WTC11 (cell line): ENCODE results near the gene SLC8B1. TPM values are rescaled to one million over a fixed set of nuclear protein-coding genes. Genes with fewer than 3 reads are reported as not detected.

ENCODE experiments used
- ATAC-seq: fragments of 200-7000 bp; cut with Tn5 transposase; 2 replicates; pipeline ENCODE4 v1.10.0; 2021; ENCODE audit warnings: mild to moderate bottlenecking, moderate library complexity
- CTCF ChIA-PET: fragments of 300-600 bp; sonication (Branson Sonifier 250); formaldehyde crosslinking; loops from one replicate; lab custom pipeline; 2021; ENCODE audit warnings: antibody characterized with exemption; lab: Charles Lee
- POLR2A ChIA-PET: fragments of 350-600 bp; sonication (Branson Sonifier 250); formaldehyde crosslinking; loops from one replicate; lab custom pipeline; 2021; ENCODE audit warnings: antibody characterized with exemption; lab: Charles Lee
- DNase-seq: peaks from one replicate; pipeline ENCODE4 v3.0.0; 2021; ENCODE audit warnings: low spot score
- H3K27ac Mint-ChIP-seq: 2 replicates; pipeline ENCODE4 v1.8.0; 2021; ENCODE audit warnings: mixed read lengths
- H3K27me3 Mint-ChIP-seq: 2 replicates; pipeline ENCODE4 v1.8.0; 2021; ENCODE audit warnings: low read depth, mild to moderate bottlenecking, moderate library complexity, mixed read lengths
- H3K36me3 Mint-ChIP-seq: 2 replicates; pipeline ENCODE4 v1.8.0; 2021; ENCODE audit warnings: mixed read lengths
- H3K4me1 Mint-ChIP-seq: 2 replicates; pipeline ENCODE4 v1.8.0; 2022; ENCODE audit warnings: mixed read lengths
- H3K4me3 Mint-ChIP-seq: 2 replicates; pipeline ENCODE4 v1.8.0; 2021; ENCODE audit warnings: mild to moderate bottlenecking, moderate library complexity, mixed read lengths
- H3K9me3 Mint-ChIP-seq: 2 replicates; pipeline ENCODE4 v1.8.0; 2021; ENCODE audit warnings: mixed read lengths
- AFF4 ChIP-seq: sonication (generic); formaldehyde crosslinking; IDR thresholded peaks from 2 replicates; pipeline ENCODE4 v1.8.1; 2023; ENCODE audit warnings: mild to moderate bottlenecking, missing genetic modification reagents, borderline replicate concordance
- CBFB ChIP-seq: sonication (generic); formaldehyde crosslinking; IDR thresholded peaks from 2 replicates; pipeline ENCODE4 v1.8.1; 2022; ENCODE audit warnings: mild to moderate bottlenecking, low read depth, missing genetic modification reagents
- CREM ChIP-seq: sonication (generic); formaldehyde crosslinking; IDR thresholded peaks from 2 replicates; pipeline ENCODE4 v1.8.1; 2022; ENCODE audit warnings: mild to moderate bottlenecking, missing genetic modification reagents, moderate library complexity
- ETV6 ChIP-seq: sonication (generic); formaldehyde crosslinking; IDR thresholded peaks from 2 replicates; pipeline ENCODE4 v1.8.1; 2022; ENCODE audit warnings: mild to moderate bottlenecking, missing genetic modification reagents
- FOXJ3 ChIP-seq: sonication (generic); formaldehyde crosslinking; IDR thresholded peaks from 2 replicates; pipeline ENCODE4 v1.9.0; 2021; ENCODE audit warnings: missing genetic modification reagents, mild to moderate bottlenecking, borderline replicate concordance
- FOXP1 ChIP-seq: sonication (generic); formaldehyde crosslinking; IDR thresholded peaks from 2 replicates; pipeline ENCODE4 v1.8.0; 2022; ENCODE audit warnings: missing genetic modification reagents, mild to moderate bottlenecking, moderate library complexity, borderline replicate concordance
- GRHL2 ChIP-seq: fragments of 250-450 bp; sonication (Bioruptor Pico); IDR thresholded peaks from 2 replicates; pipeline ENCODE4 v1.8.0; 2022; ENCODE audit warnings: mild to moderate bottlenecking, moderate library complexity; ENCODE audit not compliant: insufficient replicate concordance, severe bottlenecking
- JAZF1 ChIP-seq: fragments of 250-450 bp; sonication (Bioruptor Pico); IDR thresholded peaks from 2 replicates; pipeline ENCODE4 v1.9.0; 2021; ENCODE audit warnings: moderate library complexity, mild to moderate bottlenecking, inconsistent platforms
- JUN ChIP-seq: sonication (generic); formaldehyde crosslinking; IDR thresholded peaks from 2 replicates; pipeline ENCODE4 v1.8.0; 2023; ENCODE audit warnings: mild to moderate bottlenecking, missing genetic modification reagents
- USF2 ChIP-seq: sonication (generic); formaldehyde crosslinking; IDR thresholded peaks from 2 replicates; pipeline ENCODE4 v1.8.1; 2023; ENCODE audit warnings: mild to moderate bottlenecking, missing genetic modification reagents, moderate library complexity
- ZNF317 ChIP-seq: sonication (generic); formaldehyde crosslinking; IDR thresholded peaks from 2 replicates; pipeline ENCODE4 v1.8.1; 2023; ENCODE audit warnings: low read depth, mild to moderate bottlenecking, moderate library complexity, missing genetic modification reagents, borderline replicate concordance
- ZNF396 ChIP-seq: fragments of 250-450 bp; sonication (Bioruptor Pico); IDR thresholded peaks from 2 replicates; pipeline ENCODE4 v1.8.0; 2021; ENCODE audit warnings: mild to moderate bottlenecking, moderate library complexity, borderline replicate concordance
- total RNA-seq: library from RNA; stranded (reverse); gene quantifications from 3 replicates; pipeline ENCODE4 v1.2.3, GENCODE V29; 2021
- TF ChIP-seq, protein P1 (sequence below): fragments of 250-450 bp; sonication (Bioruptor Pico); IDR thresholded peaks from 2 replicates; pipeline ENCODE4 v1.9.0; 2021; ENCODE audit warnings: mild to moderate bottlenecking, borderline replicate concordance
- TF ChIP-seq, protein P2 (sequence below): sonication (generic); formaldehyde crosslinking; conservative IDR thresholded peaks from 2 replicates; pipeline ENCODE4 v1.8.1; 2023; ENCODE audit warnings: mild to moderate bottlenecking, low read depth, missing genetic modification reagents, moderate library complexity
- TF ChIP-seq, protein P3 (sequence below): fragments of 250-450 bp; sonication (Bioruptor Pico); IDR thresholded peaks from 2 replicates; pipeline ENCODE4 v1.8.0; 2021; ENCODE audit warnings: mild to moderate bottlenecking
- TF ChIP-seq, protein P4 (sequence below): sonication (generic); formaldehyde crosslinking; IDR thresholded peaks from 2 replicates; pipeline ENCODE4 v1.8.1; 2022; ENCODE audit warnings: missing genetic modification reagents, borderline replicate concordance
- TF ChIP-seq, protein P5 (sequence below): sonication (generic); formaldehyde crosslinking; IDR thresholded peaks from 2 replicates; pipeline ENCODE4 v1.8.1; 2023; ENCODE audit warnings: mild to moderate bottlenecking, moderate library complexity, missing genetic modification reagents

SLC8B1 gene
- total RNA-seq, 1 experiment from 2014 or later = 13.8 TPM

DNA sequence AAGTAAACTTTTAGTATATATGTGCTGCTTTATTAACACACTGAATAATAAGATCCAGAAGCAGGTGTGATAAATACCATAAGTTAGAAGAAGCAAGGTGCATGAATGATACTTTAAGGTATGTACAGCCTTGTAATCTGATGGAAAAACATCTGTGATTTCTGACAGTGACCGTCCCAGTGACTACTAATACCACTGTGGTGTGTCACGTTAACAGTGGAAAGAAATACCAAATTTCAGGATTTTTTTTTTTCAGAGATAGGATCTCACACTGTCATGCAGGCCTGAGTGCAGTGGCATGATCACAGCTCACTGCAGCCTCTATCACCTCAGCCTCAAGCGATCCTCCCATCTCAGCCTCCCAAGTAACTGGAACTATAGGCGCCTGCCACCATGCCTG, 47.3 kb upstream of the SLC8B1 start:
- Mint-ChIP-seq H3K27me3 (no peaks in the 10 kb centered on the region), H3K4me3 (no peak overlapping the region), H3K27ac (no peak overlapping the region), H3K9me3 (no peaks in the 10 kb centered on the region), H3K36me3 (peaks cover 20% of the 10 kb centered on the region), H3K4me1 (no peaks in the 10 kb centered on the region; the same call in 1 of the 2 replicates)
- no peak for DNase-seq
- POLR2A ChIA-PET = no interaction called here
- CTCF ChIA-PET = interaction anchor here (0.6 kb wide), 1 partner anchor 24 kb away, joined by 3 read pairs; no protein-coding TSS in a partner anchor
- TF ChIP-seq JUN (CRISPR knock-in tag) (no peak), AFF4 (no peak), ZNF396 (CRISPR knock-in tag) (no peak), ETV6 (CRISPR knock-in tag) (no peak), CBFB (CRISPR knock-in tag) (no peak), CREM (CRISPR knock-in tag) (no peak), GRHL2 (CRISPR knock-in tag) (no peak), USF2 (CRISPR knock-in tag) (no peak), FOXP1 (CRISPR knock-in tag) (no peak), ZNF317 (no peak), FOXJ3 (CRISPR knock-in tag) (no peak), JAZF1 (no peak)
- TF ChIP-seq, protein P1, sequence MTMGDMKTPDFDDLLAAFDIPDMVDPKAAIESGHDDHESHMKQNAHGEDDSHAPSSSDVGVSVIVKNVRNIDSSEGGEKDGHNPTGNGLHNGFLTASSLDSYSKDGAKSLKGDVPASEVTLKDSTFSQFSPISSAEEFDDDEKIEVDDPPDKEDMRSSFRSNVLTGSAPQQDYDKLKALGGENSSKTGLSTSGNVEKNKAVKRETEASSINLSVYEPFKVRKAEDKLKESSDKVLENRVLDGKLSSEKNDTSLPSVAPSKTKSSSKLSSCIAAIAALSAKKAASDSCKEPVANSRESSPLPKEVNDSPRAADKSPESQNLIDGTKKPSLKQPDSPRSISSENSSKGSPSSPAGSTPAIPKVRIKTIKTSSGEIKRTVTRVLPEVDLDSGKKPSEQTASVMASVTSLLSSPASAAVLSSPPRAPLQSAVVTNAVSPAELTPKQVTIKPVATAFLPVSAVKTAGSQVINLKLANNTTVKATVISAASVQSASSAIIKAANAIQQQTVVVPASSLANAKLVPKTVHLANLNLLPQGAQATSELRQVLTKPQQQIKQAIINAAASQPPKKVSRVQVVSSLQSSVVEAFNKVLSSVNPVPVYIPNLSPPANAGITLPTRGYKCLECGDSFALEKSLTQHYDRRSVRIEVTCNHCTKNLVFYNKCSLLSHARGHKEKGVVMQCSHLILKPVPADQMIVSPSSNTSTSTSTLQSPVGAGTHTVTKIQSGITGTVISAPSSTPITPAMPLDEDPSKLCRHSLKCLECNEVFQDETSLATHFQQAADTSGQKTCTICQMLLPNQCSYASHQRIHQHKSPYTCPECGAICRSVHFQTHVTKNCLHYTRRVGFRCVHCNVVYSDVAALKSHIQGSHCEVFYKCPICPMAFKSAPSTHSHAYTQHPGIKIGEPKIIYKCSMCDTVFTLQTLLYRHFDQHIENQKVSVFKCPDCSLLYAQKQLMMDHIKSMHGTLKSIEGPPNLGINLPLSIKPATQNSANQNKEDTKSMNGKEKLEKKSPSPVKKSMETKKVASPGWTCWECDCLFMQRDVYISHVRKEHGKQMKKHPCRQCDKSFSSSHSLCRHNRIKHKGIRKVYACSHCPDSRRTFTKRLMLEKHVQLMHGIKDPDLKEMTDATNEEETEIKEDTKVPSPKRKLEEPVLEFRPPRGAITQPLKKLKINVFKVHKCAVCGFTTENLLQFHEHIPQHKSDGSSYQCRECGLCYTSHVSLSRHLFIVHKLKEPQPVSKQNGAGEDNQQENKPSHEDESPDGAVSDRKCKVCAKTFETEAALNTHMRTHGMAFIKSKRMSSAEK = no peak
- TF ChIP-seq, protein P2, sequence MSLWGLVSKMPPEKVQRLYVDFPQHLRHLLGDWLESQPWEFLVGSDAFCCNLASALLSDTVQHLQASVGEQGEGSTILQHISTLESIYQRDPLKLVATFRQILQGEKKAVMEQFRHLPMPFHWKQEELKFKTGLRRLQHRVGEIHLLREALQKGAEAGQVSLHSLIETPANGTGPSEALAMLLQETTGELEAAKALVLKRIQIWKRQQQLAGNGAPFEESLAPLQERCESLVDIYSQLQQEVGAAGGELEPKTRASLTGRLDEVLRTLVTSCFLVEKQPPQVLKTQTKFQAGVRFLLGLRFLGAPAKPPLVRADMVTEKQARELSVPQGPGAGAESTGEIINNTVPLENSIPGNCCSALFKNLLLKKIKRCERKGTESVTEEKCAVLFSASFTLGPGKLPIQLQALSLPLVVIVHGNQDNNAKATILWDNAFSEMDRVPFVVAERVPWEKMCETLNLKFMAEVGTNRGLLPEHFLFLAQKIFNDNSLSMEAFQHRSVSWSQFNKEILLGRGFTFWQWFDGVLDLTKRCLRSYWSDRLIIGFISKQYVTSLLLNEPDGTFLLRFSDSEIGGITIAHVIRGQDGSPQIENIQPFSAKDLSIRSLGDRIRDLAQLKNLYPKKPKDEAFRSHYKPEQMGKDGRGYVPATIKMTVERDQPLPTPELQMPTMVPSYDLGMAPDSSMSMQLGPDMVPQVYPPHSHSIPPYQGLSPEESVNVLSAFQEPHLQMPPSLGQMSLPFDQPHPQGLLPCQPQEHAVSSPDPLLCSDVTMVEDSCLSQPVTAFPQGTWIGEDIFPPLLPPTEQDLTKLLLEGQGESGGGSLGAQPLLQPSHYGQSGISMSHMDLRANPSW (CRISPR knock-in tag) = no peak
- TF ChIP-seq, protein P3, sequence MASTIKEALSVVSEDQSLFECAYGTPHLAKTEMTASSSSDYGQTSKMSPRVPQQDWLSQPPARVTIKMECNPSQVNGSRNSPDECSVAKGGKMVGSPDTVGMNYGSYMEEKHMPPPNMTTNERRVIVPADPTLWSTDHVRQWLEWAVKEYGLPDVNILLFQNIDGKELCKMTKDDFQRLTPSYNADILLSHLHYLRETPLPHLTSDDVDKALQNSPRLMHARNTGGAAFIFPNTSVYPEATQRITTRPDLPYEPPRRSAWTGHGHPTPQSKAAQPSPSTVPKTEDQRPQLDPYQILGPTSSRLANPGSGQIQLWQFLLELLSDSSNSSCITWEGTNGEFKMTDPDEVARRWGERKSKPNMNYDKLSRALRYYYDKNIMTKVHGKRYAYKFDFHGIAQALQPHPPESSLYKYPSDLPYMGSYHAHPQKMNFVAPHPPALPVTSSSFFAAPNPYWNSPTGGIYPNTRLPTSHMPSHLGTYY (CRISPR knock-in tag) = no peak
- TF ChIP-seq, protein P4, sequence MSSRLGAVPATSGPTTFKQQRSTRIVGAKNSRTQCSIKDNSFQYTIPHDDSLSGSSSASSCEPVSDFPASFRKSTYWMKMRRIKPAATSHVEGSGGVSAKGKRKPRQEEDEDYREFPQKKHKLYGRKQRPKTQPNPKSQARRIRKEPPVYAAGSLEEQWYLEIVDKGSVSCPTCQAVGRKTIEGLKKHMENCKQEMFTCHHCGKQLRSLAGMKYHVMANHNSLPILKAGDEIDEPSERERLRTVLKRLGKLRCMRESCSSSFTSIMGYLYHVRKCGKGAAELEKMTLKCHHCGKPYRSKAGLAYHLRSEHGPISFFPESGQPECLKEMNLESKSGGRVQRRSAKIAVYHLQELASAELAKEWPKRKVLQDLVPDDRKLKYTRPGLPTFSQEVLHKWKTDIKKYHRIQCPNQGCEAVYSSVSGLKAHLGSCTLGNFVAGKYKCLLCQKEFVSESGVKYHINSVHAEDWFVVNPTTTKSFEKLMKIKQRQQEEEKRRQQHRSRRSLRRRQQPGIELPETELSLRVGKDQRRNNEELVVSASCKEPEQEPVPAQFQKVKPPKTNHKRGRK = no peak
- TF ChIP-seq, protein P5, sequence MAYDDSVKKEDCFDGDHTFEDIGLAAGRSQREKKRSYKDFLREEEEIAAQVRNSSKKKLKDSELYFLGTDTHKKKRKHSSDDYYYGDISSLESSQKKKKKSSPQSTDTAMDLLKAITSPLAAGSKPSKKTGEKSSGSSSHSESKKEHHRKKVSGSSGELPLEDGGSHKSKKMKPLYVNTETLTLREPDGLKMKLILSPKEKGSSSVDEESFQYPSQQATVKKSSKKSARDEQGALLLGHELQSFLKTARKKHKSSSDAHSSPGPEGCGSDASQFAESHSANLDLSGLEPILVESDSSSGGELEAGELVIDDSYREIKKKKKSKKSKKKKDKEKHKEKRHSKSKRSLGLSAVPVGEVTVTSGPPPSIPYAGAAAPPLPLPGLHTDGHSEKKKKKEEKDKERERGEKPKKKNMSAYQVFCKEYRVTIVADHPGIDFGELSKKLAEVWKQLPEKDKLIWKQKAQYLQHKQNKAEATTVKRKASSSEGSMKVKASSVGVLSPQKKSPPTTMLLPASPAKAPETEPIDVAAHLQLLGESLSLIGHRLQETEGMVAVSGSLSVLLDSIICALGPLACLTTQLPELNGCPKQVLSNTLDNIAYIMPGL = no peak
- no peak for ATAC-seq
